H1 (cell line): Measurements from ENCODE around the gene VPS72. TPM values are rescaled to one million over a fixed set of nuclear protein-coding genes. Genes with fewer than 3 reads are reported as not detected.

Source experiments
- CTCF ChIA-PET: fragments of 300-600 bp; sonication (Branson Sonifier 250); formaldehyde crosslinking; loops from one replicate; lab custom pipeline; 2021; ENCODE audit not compliant: partially characterized antibody; lab: Charles Lee
- POLR2A ChIA-PET: fragments of 300-600 bp; sonication (Branson Sonifier 250); formaldehyde crosslinking; loops from one replicate; lab custom pipeline; 2021; ENCODE audit warnings: inconsistent platforms; ENCODE audit not compliant: partially characterized antibody; lab: Charles Lee
- DNase-seq, 2 experiments: peaks; one replicate each; pipeline versions ENCODE4 v3.0.0 to v3.0.0-alpha.2; 2010 to 2022; ENCODE audit warnings: low spot score in 2 of 2, low read depth in 1 of 2, mixed read lengths in 1 of 2
- FAIRE-seq: peaks from 2 replicates; lab custom pipeline; 2011; peaks lifted over from hg19 to GRCh38; lab: Jason Lieb, UNC
- H2AFZ ChIP-seq: 2 replicates; pipeline ENCODE4 v1.8.1; 2012; ENCODE audit warnings: low read length, inconsistent platforms
- H2AK5ac ChIP-seq: 2 replicates; pipeline ENCODE4 v1.6.1; 2013; ENCODE audit warnings: low read depth, low read length
- H2BK120ac ChIP-seq: replicated peaks from 2 replicates; pipeline ENCODE3; 2013; ENCODE audit warnings: low read depth, low read length, inconsistent platforms
- H2BK12ac ChIP-seq: 2 replicates; pipeline ENCODE4 v1.6.1; 2013; ENCODE audit warnings: low read depth, low read length
- H2BK15ac ChIP-seq: 2 replicates; pipeline ENCODE4 v1.6.1; 2013; ENCODE audit warnings: low read length
- H2BK20ac ChIP-seq: 2 replicates; pipeline ENCODE4 v1.6.1; 2013; ENCODE audit warnings: low read length
- H2BK5ac ChIP-seq: 2 replicates; pipeline ENCODE4 v1.6.1; 2013; ENCODE audit warnings: low read depth, low read length
- H3K14ac ChIP-seq: 2 replicates; pipeline ENCODE4 v1.6.1; 2013; ENCODE audit warnings: inconsistent platforms; ENCODE audit not compliant: insufficient read length
- H3K18ac ChIP-seq: 2 replicates; pipeline ENCODE4 v1.6.1; 2013; ENCODE audit warnings: low read length; ENCODE audit errors: extremely low read depth
- H3K23ac ChIP-seq: 2 replicates; pipeline ENCODE4 v1.6.1; 2013; ENCODE audit warnings: inconsistent platforms; ENCODE audit not compliant: insufficient read length
- H3K23me2 ChIP-seq: 2 replicates; pipeline ENCODE4 v1.6.1; 2013; ENCODE audit warnings: low read depth, low read length
- H3K27ac ChIP-seq: 2 replicates; pipeline ENCODE4 v1.6.1; 2011; ENCODE audit warnings: low read depth, low read length, inconsistent platforms
- H3K27me3 ChIP-seq, 4 experiments: replicated peaks in 1 of 4; 1 replicate in 1 of 4; 2 replicates in 3 of 4; pipeline versions ENCODE4 v1.6.1 to v1.8.1; 2011 to 2013; ENCODE audit warnings: low read length in 3 of 4, mild to moderate bottlenecking in 3 of 4, inconsistent platforms in 2 of 4, mixed read lengths in 2 of 4, moderate library complexity in 1 of 4; ENCODE audit not compliant: control insufficient read depth in 3 of 4, insufficient read depth in 3 of 4; ENCODE audit errors: extremely low read depth in 1 of 4
- H3K36me3 ChIP-seq, 4 experiments: 2 replicates each; pipeline versions ENCODE4 v1.6.1 to v1.8.1; 2011 to 2013; ENCODE audit warnings: mild to moderate bottlenecking in 4 of 4, low read length in 3 of 4, moderate library complexity in 2 of 4, control low read depth in 1 of 4, inconsistent platforms in 1 of 4; ENCODE audit not compliant: insufficient read depth in 4 of 4, control insufficient read depth in 2 of 4
- H3K4ac ChIP-seq: replicated peaks from 2 replicates; pipeline ENCODE3; 2013; ENCODE audit warnings: low read length, low read depth, mixed read lengths, inconsistent platforms; ENCODE audit not compliant: insufficient read length
- H3K4me1 ChIP-seq, 4 experiments: replicated peaks in 1 of 4; 1 replicate in 1 of 4; 2 replicates in 3 of 4; pipeline versions ENCODE4 v1.6.1 to v1.8.1; 2011 to 2013; ENCODE audit warnings: low read length in 3 of 4, inconsistent platforms in 2 of 4, mixed read lengths in 1 of 4; ENCODE audit not compliant: insufficient read depth in 4 of 4, control insufficient read depth in 3 of 4
- H3K4me2 ChIP-seq, 2 experiments: 2 replicates each; pipeline versions ENCODE4 v1.6.1 to v1.8.1; 2011 to 2013; ENCODE audit warnings: low read depth in 2 of 2, low read length in 2 of 2, control low read depth in 1 of 2, inconsistent platforms in 1 of 2, mild to moderate bottlenecking in 1 of 2; ENCODE audit not compliant: insufficient read depth in 1 of 2
- H3K4me3 ChIP-seq, 4 experiments: fragments of 200-600, 300-600 bp in 1 of 4; sonication (generic), shearing (Covaris generic), sonication (Bioruptor Twin) in 1 of 4; 2 replicates each; pipeline versions ENCODE4 v1.5.1 to v1.8.1; 2011 to 2016; ENCODE audit warnings: low read length in 4 of 4, low read depth in 3 of 4, control low read depth in 2 of 4, inconsistent platforms in 2 of 4, mild to moderate bottlenecking in 2 of 4, mixed read lengths in 1 of 4, moderate library complexity in 1 of 4; ENCODE audit not compliant: insufficient read depth in 2 of 4; ENCODE audit errors: extremely low read depth in 1 of 4
- H3K56ac ChIP-seq: replicated peaks from 2 replicates; pipeline ENCODE3; 2013; ENCODE audit warnings: low read depth, mild to moderate bottlenecking, mixed read lengths, low read length, inconsistent platforms; ENCODE audit not compliant: insufficient read length
- H3K79me1 ChIP-seq: 2 replicates; pipeline ENCODE4 v1.6.1; 2013; ENCODE audit warnings: low read depth, low read length, control low read depth
- H3K79me2 ChIP-seq, 2 experiments: 2 replicates each; pipeline versions ENCODE4 v1.6.1 to v1.8.1; 2012 to 2013; ENCODE audit warnings: low read length in 2 of 2, mild to moderate bottlenecking in 2 of 2, inconsistent platforms in 1 of 2; ENCODE audit not compliant: insufficient read depth in 2 of 2, control insufficient read depth in 1 of 2
- H3K9ac ChIP-seq, 4 experiments: replicated peaks in 1 of 4; 1 replicate in 1 of 4; 2 replicates in 3 of 4; pipeline versions ENCODE4 v1.6.1 to v1.8.1; 2011 to 2013; ENCODE audit warnings: low read depth in 3 of 4, low read length in 3 of 4, control low read depth in 2 of 4, mild to moderate bottlenecking in 2 of 4, moderate library complexity in 2 of 4, inconsistent platforms in 1 of 4; ENCODE audit errors: extremely low read depth in 1 of 4
- H3K9me3 ChIP-seq, 2 experiments: 2 replicates each; pipeline versions ENCODE4 v1.6.1 to v1.8.1; 2012 to 2013; ENCODE audit warnings: mild to moderate bottlenecking in 2 of 2, moderate library complexity in 2 of 2, control low read depth in 1 of 2, inconsistent platforms in 1 of 2, low read depth in 1 of 2, low read length in 1 of 2, mixed read lengths in 1 of 2; ENCODE audit not compliant: insufficient read depth in 2 of 2
- H4K20me1 ChIP-seq, 2 experiments: replicated peaks in 1 of 2; 2 replicates each; pipeline versions ENCODE3 to v1.8.1; 2011 to 2013; ENCODE audit warnings: inconsistent platforms in 2 of 2, low read length in 2 of 2, mild to moderate bottlenecking in 1 of 2; ENCODE audit not compliant: insufficient read depth in 2 of 2, control insufficient read depth in 1 of 2
- H4K5ac ChIP-seq: 2 replicates; pipeline ENCODE4 v1.6.1; 2013; ENCODE audit warnings: low read length, low read depth, mixed read lengths, inconsistent platforms; ENCODE audit not compliant: insufficient read length
- H4K8ac ChIP-seq: 2 replicates; pipeline ENCODE4 v1.8.0; 2013; ENCODE audit warnings: mild to moderate bottlenecking, moderate library complexity, low read length, inconsistent platforms; ENCODE audit not compliant: insufficient read depth; ENCODE audit errors: extremely low read depth
- H4K91ac ChIP-seq: replicated peaks from 2 replicates; pipeline ENCODE3; 2013; ENCODE audit warnings: low read length, mixed read lengths, inconsistent platforms; ENCODE audit not compliant: insufficient read length
- ASH2L ChIP-seq: fragments of 200-600, 300-600 bp; sonication (generic); IDR thresholded peaks from one replicate; pipeline ENCODE4 v1.7.1; 2017; ENCODE audit warnings: low read length
- EGR1 ChIP-seq: IDR thresholded peaks from 2 replicates; pipeline ENCODE4 v1.6.1; 2011; ENCODE audit warnings: low read depth, low read length, borderline replicate concordance
- MAX ChIP-seq: IDR thresholded peaks from 2 replicates; pipeline ENCODE4 v1.6.1; 2012; ENCODE audit warnings: inconsistent platforms
- RXRA ChIP-seq: IDR thresholded peaks from 2 replicates; pipeline ENCODE4 v1.6.1; 2011; ENCODE audit warnings: low read depth, mild to moderate bottlenecking, low read length, moderate library complexity; ENCODE audit not compliant: insufficient read depth
- SRF ChIP-seq: IDR thresholded peaks from 2 replicates; pipeline ENCODE4 v1.6.1; 2011; ENCODE audit warnings: mild to moderate bottlenecking, low read depth, low read length, moderate library complexity
- TAF1 ChIP-seq: IDR thresholded peaks from 2 replicates; pipeline ENCODE4 v1.6.1; 2011; ENCODE audit warnings: mild to moderate bottlenecking, low read depth, low read length
- TEAD4 ChIP-seq: IDR thresholded peaks from 2 replicates; pipeline ENCODE4 v1.6.1; 2012; ENCODE audit warnings: low read depth, low read length, inconsistent platforms, mixed read lengths
- USF2 ChIP-seq: IDR thresholded peaks from 2 replicates; pipeline ENCODE4 v1.6.1; 2011; ENCODE audit warnings: low read length, improper control_type of control experiment
- WGBS, 2 experiments: shearing (Covaris generic) in 1 of 2; methylation state at CpG; one replicate each; pipeline versions ENCODE4 v1.1.6 to v1.1.7; 2013 to 2015; ENCODE audit warnings: low lambda C conversion rate in 2 of 2, mixed read lengths in 2 of 2, inconsistent platforms in 1 of 2, low coverage in 1 of 2, missing lambda C conversion rate in 1 of 2; ENCODE audit not compliant: insufficient replicate concordance in 2 of 2, insufficient coverage in 1 of 2, insufficient read length in 1 of 2; ENCODE audit errors: extremely low coverage in 1 of 2, missing lambda C conversion rate in 1 of 2; 5-methylcytosine and 5-hydroxymethylcytosine counted together
- polyA plus RNA-seq, 7 experiments: library from polyadenylated mRNA; depleted of rRNA in 3 of 7; stranded (reverse) in 5 of 7; unstranded in 2 of 7; fragments of >200 nt in 5 of 7; fragments of 200-250 nt in 2 of 7; gene quantifications; 1 replicate in 5 of 7; 2 replicates in 1 of 7; 4 replicates in 1 of 7; pipeline versions ENCODE4 v1.2.1 to v1.2.3, GENCODE V29; 2011 to 2013; ENCODE audit warnings: missing spikeins in 2 of 7, mixed read lengths in 2 of 7
- total RNA-seq: library from RNA; stranded (reverse); fragmentation: NEBNext Ultra II Directional; extraction: Animal tissue kit (Norgen Biotek cat#: 25700); gene quantifications from 2 replicates; pipeline ENCODE4 v1.2.1, GENCODE V29; 2021

Gene VPS72
- total and polyA plus RNA-seq, 2 of the 8 experiments (the other 6 are each of a cell fraction or from before 2014, with no cell fraction given) = 86.6 to 121 TPM

- no peak for TF ChIP-seq TEAD4
- TF ChIP-seq EGR1 = no peak
- no peak for TF ChIP-seq TAF1
- TF ChIP-seq USF2 = no peak
- no peak for TF ChIP-seq RXRA
- TF ChIP-seq MAX = 0 out of 2 replicates have a peak, but pooled peaks have one; percentile 7
- no peak for TF ChIP-seq ASH2L
- no peak for TF ChIP-seq SRF
- no peak overlapping the region for H3K18ac ChIP-seq
- peak overlapping the region; percentile 81 to 88 (median 85); a peak in 7 of 8 replicates for H3K4me3 ChIP-seq
- H4K5ac ChIP-seq = no peak overlapping the region
- peaks cover 16% of the 10 kb centered on the region for H3K23me2 ChIP-seq
- peak overlapping the region; percentile 98 to 100 for H3K4me2 ChIP-seq
- H3K4ac ChIP-seq = no peak overlapping the region
- peaks cover 5% of the 10 kb centered on the region; the same call in 1 of the 2 replicates for H3K79me1 ChIP-seq
- 9% methylated on average over 7 of the region's 7 CpGs; no CpG with 5 or more reads in 1 of the 2 experiments for WGBS, 2 experiments
- H3K14ac ChIP-seq = no peak overlapping the region
- H3K79me2 ChIP-seq = no peaks in the 10 kb centered on the region
- H2BK5ac ChIP-seq = no peak overlapping the region
- peak overlapping the region in 1 of 4 experiments; percentile 46; a peak in 2 of 7 replicates for H3K9ac ChIP-seq
- H4K20me1 ChIP-seq = no peaks in the 10 kb centered on the region
- no peaks in the 10 kb centered on the region for H3K9me3 ChIP-seq
- no peak overlapping the region for H3K56ac ChIP-seq
- H3K27ac ChIP-seq = no peak overlapping the region
- H2BK15ac ChIP-seq = no peak overlapping the region
- H2BK12ac ChIP-seq = no peak overlapping the region
- no peak overlapping the region; the same call in 1 of the 2 replicates for H4K8ac ChIP-seq
- H2AFZ ChIP-seq = peak overlapping the region; percentile 91
- H2AK5ac ChIP-seq = no peak overlapping the region
- FAIRE-seq (no peak), DNase-seq (no peak)
- peaks cover 0 to 17% (median 8%) of the 10 kb centered on the region in 4 experiments; a peak in 5 of 7 replicates for H3K27me3 ChIP-seq
- H3K4me1 ChIP-seq = peaks cover 15 to 31% (median 21%) of the 10 kb centered on the region in 4 experiments
- no peak overlapping the region for H2BK120ac ChIP-seq
- H4K91ac ChIP-seq = no peak overlapping the region
- no peak overlapping the region for H2BK20ac ChIP-seq
- ChIA-PET POLR2A (interaction anchor here (1.0 to 10.7 kb wide), 4 partner anchors 9 to 99 kb away, joined by 3 to 124 read pairs (median 4); partner anchors contain the start of gene TNFAIP8L2), CTCF (interaction anchor here (0.7 to 1.6 kb wide), 7 partner anchors 8 to 119 kb away, joined by 3 to 5 read pairs (median 3); partner anchors contain the start of genes GABPB2 and TNFAIP8L2)
- H3K23ac ChIP-seq = no peak overlapping the region
- no peaks in the 10 kb centered on the region for H3K36me3 ChIP-seq
Measured at GRCh38 chr1:151147132-151147503, 42.9 kb downstream of the VPS72 start.
